Measurements from ENCODE around the gene NF2.
"Not testable (repeated sequence)": the region's sequence is repeated elsewhere in the genome, so short reads cannot be mapped to it uniquely, and the experiment has no call there.

Gene NF2

GRCh38 chr22:29596408-29596807, 7.0 kb upstream of the NF2 start:
- no peak for DNase-seq (ENCODE audit: low spot score)

- DNase-seq (ENCODE audit: low spot score), result not testable (repeated sequence)
These were observed 5.4 kb upstream of the NF2 start for GRCh38 chr22:29597871-29598683.

- no peak for DNase-seq (ENCODE audit: low spot score)
These were observed 4.8 kb upstream of the NF2 start for GRCh38 chr22:29598684-29599020.

GRCh38 chr22:29604076-29604360, 585 bp downstream of the NF2 start:
- DNase-seq (ENCODE audit: low spot score), result no peak

- DNase-seq (ENCODE audit: low spot score), result no peak
These were observed 2.1 kb downstream of the NF2 start for GRCh38 chr22:29605527-29605850.

GRCh38 chr22:29606320-29606719, 2.9 kb downstream of the NF2 start:
- no peak for DNase-seq (ENCODE audit: low spot score)

- DNase-seq (ENCODE audit: low spot score), result no peak
These were observed 4.0 kb downstream of the NF2 start for GRCh38 chr22:29607426-29607825.

- no peak for DNase-seq (ENCODE audit: low spot score)
These were observed 5.7 kb downstream of the NF2 start for GRCh38 chr22:29609139-29609538.

- DNase-seq (ENCODE audit: low spot score), result no peak
These were observed 7.3 kb downstream of the NF2 start for GRCh38 chr22:29610780-29611179.

- DNase-seq (ENCODE audit: low spot score), result no peak
These were observed 12.4 kb downstream of the NF2 start for GRCh38 chr22:29615705-29616327.

GRCh38 chr22:29617922-29618629, 14.6 kb downstream of the NF2 start:
- no peak for DNase-seq (ENCODE audit: low spot score)

GRCh38 chr22:29621761-29622526, 18.5 kb downstream of the NF2 start:
- no peak for DNase-seq (ENCODE audit: low spot score)

GRCh38 chr22:29623059-29623458, 19.6 kb downstream of the NF2 start:
- DNase-seq (ENCODE audit: low spot score), result no peak

GRCh38 chr22:29623553-29624169, 20.2 kb downstream of the NF2 start:
- DNase-seq (ENCODE audit: low spot score), result no peak

GRCh38 chr22:29625090-29625825, 21.8 kb downstream of the NF2 start:
- peak; percentile 48 for DNase-seq (ENCODE audit: low spot score)

GRCh38 chr22:29626497-29627195, 23.2 kb downstream of the NF2 start:
- no peak for DNase-seq (ENCODE audit: low spot score)

- no peak for DNase-seq (ENCODE audit: low spot score)
These were observed 23.7 kb downstream of the NF2 start for GRCh38 chr22:29627196-29627535.

GRCh38 chr22:29628996-29629902, 25.8 kb downstream of the NF2 start:
- no peak for DNase-seq (ENCODE audit: low spot score)

- DNase-seq (ENCODE audit: low spot score), result no peak
These were observed 26.6 kb downstream of the NF2 start for GRCh38 chr22:29629903-29630516.
